GM12864 (cell line): Measurements from ENCODE around the gene RAPGEF2.
A peak's percentile ranks its signal among the peaks of the same experiment; 100 is the strongest.

Experiments used
- DNase-seq: peaks from one replicate; pipeline ENCODE4 v3.0.0-alpha.2; 2011; ENCODE audit warnings: low read depth
- H3K4me3 ChIP-seq: 2 replicates; pipeline ENCODE4 v1.5.1; 2011; ENCODE audit warnings: mild to moderate bottlenecking, low read depth, low read length, control low read depth
- CTCF ChIP-seq: IDR thresholded peaks from 2 replicates; pipeline ENCODE4 v1.5.1; 2011; ENCODE audit warnings: low read depth, mild to moderate bottlenecking, moderate library complexity, low read length, control low read depth, inconsistent platforms; ENCODE audit errors: missing control alignments

The RAPGEF2 gene

GRCh38 chr4:159197885-159198269 is 95.0 kb downstream of the RAPGEF2 start:
- TF ChIP-seq CTCF, result no peak
- no peak for DNase-seq
- H3K4me3 ChIP-seq, result no peak overlapping the region

- no peak overlapping the region for H3K4me3 ChIP-seq
- no peak for TF ChIP-seq CTCF
- no peak for DNase-seq
Measured at GRCh38 chr4:159199826-159200225, 96.9 kb downstream of the RAPGEF2 start.

GRCh38 chr4:159201168-159201567 is 98.3 kb downstream of the RAPGEF2 start:
- TF ChIP-seq CTCF, result no peak
- no peak for DNase-seq
- H3K4me3 ChIP-seq, result no peak overlapping the region

GRCh38 chr4:159204566-159204965 is 101.7 kb downstream of the RAPGEF2 start:
- DNase-seq, result peak; percentile 21
- no peak overlapping the region for H3K4me3 ChIP-seq
- no peak for TF ChIP-seq CTCF

GRCh38 chr4:159205466-159205865 is 102.6 kb downstream of the RAPGEF2 start:
- no peak for TF ChIP-seq CTCF

GRCh38 chr4:159206427-159206871 is 103.6 kb downstream of the RAPGEF2 start:
- DNase-seq, result peak; percentile 80
- no peak overlapping the region for H3K4me3 ChIP-seq
- no peak for TF ChIP-seq CTCF

More at GRCh38 chr4:159205466-159205865, 102.6 kb downstream of the RAPGEF2 start:
- no peak for DNase-seq
- no peak overlapping the region for H3K4me3 ChIP-seq

- DNase-seq, result no peak
- TF ChIP-seq CTCF, result no peak
- H3K4me3 ChIP-seq, result no peak overlapping the region
Measured at GRCh38 chr4:159209249-159209648, 106.4 kb downstream of the RAPGEF2 start.
